Breast epithelium (tissue), 3 donors: ENCODE results near the gene KLHL29.

Source experiments
- CTCF ChIP-seq, 3 donors: fragments of 450-650 bp; IDR thresholded peaks; one replicate each; pipeline ENCODE4 v1.5.1; 2016 to 2017; ENCODE audit warnings: antibody characterized with exemption in 3 of 3, mild to moderate bottlenecking in 3 of 3, moderate library complexity in 3 of 3
- POLR2A ChIP-seq: fragments of 450-650 bp; IDR thresholded peaks from one replicate; pipeline ENCODE4 v1.6.1; 2016; ENCODE audit warnings: antibody characterized with exemption, mild to moderate bottlenecking, moderate library complexity

DNA sequence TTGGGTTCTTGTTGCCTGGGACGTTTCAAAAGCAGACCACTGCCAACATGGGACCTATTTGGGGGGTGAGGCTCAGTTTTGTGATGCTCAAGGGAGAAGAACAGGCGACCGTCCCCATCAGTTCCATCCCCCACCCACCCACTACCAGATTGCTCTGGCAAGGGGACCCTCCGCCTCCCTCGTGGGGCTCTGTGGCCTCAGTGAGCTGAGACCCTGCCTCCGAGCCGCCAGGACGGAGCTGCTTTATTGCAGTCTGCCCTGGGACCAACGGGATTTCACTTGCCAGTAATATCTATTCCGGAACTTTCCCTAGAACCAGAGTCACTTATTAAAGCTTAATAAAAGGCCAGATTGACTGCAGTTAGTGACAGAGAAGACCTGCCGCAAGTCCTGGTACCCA, 146.3 kb downstream of the KLHL29 start:
- no peak for TF ChIP-seq POLR2A
- no peak for TF ChIP-seq CTCF (IDR thresholded peaks at IDR 0.05)
